Common myeloid progenitor, CD34-positive (primary cell): ENCODE data around the gene SCN9A.
A peak's percentile ranks its signal among the peaks of the same experiment; 100 is the strongest.
"Not testable (repeated sequence)": the region's sequence is repeated elsewhere in the genome, so short reads cannot be mapped to it uniquely, and the experiment has no call there.

Source experiments
- CTCF ChIA-PET: fragments of 350-600 bp; sonication (Branson Sonifier 250); formaldehyde crosslinking; loops from one replicate; lab custom pipeline; 2021; ENCODE audit warnings: antibody characterized with exemption; lab: Charles Lee
- POLR2A ChIA-PET: fragments of 350-600 bp; sonication (Branson Sonifier 250); formaldehyde crosslinking; loops from one replicate; lab custom pipeline; 2021; ENCODE audit warnings: antibody characterized with exemption; lab: Charles Lee
- DNase-seq, 3 donors: peaks; one replicate each; pipeline versions ENCODE4 v3.0.0 to v3.0.0-alpha.2; 2013
- H3K27ac ChIP-seq, 2 experiments: 1 replicate in 1 of 2; 2 replicates in 1 of 2; pipeline ENCODE4 v1.7.0; 2013; ENCODE audit warnings: inconsistent platforms in 2 of 2, low read length in 2 of 2, mild to moderate bottlenecking in 2 of 2, low read depth in 1 of 2, moderate library complexity in 1 of 2; ENCODE audit not compliant: severe bottlenecking in 2 of 2, insufficient read depth in 1 of 2, poor library complexity in 1 of 2
- H3K27me3 ChIP-seq, 5 experiments: replicated peaks in 2 of 5; 1 replicate in 3 of 5; 2 replicates in 2 of 5; pipeline versions ENCODE4 v1.6.1 to v1.7.0; 2013; ENCODE audit warnings: low read length in 4 of 5, mild to moderate bottlenecking in 2 of 5, moderate library complexity in 2 of 5, inconsistent platforms in 1 of 5; ENCODE audit not compliant: insufficient read depth in 5 of 5, control insufficient read depth in 4 of 5
- H3K36me3 ChIP-seq, 4 experiments: 1 replicate in 2 of 4; 2 replicates in 2 of 4; pipeline versions ENCODE4 v1.6.1 to v1.7.0; 2013; ENCODE audit warnings: low read length in 3 of 4, control low read depth in 1 of 4, mild to moderate bottlenecking in 1 of 4; ENCODE audit not compliant: control insufficient read depth in 4 of 4, insufficient read depth in 4 of 4
- H3K4me1 ChIP-seq, 4 experiments: 1 replicate in 3 of 4; 2 replicates in 1 of 4; pipeline versions ENCODE4 v1.6.1 to v1.7.1; 2013; ENCODE audit warnings: low read length in 3 of 4, mild to moderate bottlenecking in 3 of 4, control low read depth in 1 of 4, inconsistent platforms in 1 of 4, moderate library complexity in 1 of 4; ENCODE audit not compliant: control insufficient read depth in 4 of 4, insufficient read depth in 4 of 4; ENCODE audit errors: control extremely low read depth in 1 of 4
- H3K4me3 ChIP-seq, 7 experiments: 1 replicate in 4 of 7; 2 replicates in 3 of 7; pipeline versions ENCODE4 v1.5.1 to v1.7.0; 2013; ENCODE audit warnings: mild to moderate bottlenecking in 7 of 7, low read length in 6 of 7, moderate library complexity in 6 of 7, inconsistent platforms in 2 of 7, low read depth in 2 of 7, control low read depth in 1 of 7; ENCODE audit not compliant: insufficient read depth in 4 of 7, control insufficient read depth in 1 of 7; ENCODE audit errors: extremely low read depth in 1 of 7
- H3K9me3 ChIP-seq, 5 experiments: 1 replicate in 4 of 5; 2 replicates in 1 of 5; pipeline versions ENCODE4 v1.6.1 to v1.7.1; 2013; ENCODE audit warnings: low read length in 4 of 5, mild to moderate bottlenecking in 2 of 5, inconsistent platforms in 1 of 5, low read depth in 1 of 5, moderate library complexity in 1 of 5; ENCODE audit not compliant: control insufficient read depth in 4 of 5, insufficient read depth in 2 of 5; ENCODE audit errors: control extremely low read depth in 1 of 5
- WGBS: methylation state at CpG from one replicate; pipeline ENCODE4 v1.1.5; 2013; ENCODE audit not compliant: insufficient coverage; 5-methylcytosine and 5-hydroxymethylcytosine counted together

Gene SCN9A

GRCh38 chr2:166357950-166358321 is 17.8 kb downstream of the SCN9A start:
- H3K36me3 ChIP-seq, DNase-seq, H3K27ac ChIP-seq, H3K27me3 ChIP-seq, H3K4me1 ChIP-seq, POLR2A ChIA-PET, H3K9me3 ChIP-seq, H3K4me3 ChIP-seq: not testable (repeated sequence)
- 100% methylated on average over 2 of the region's 4 CpGs for WGBS
- CTCF ChIA-PET = interaction anchor here (1.5 to 3.7 kb wide), 2 partner anchors 28 to 63 kb away, joined by 5 to 12 read pairs; no protein-coding TSS in a partner anchor

DNA sequence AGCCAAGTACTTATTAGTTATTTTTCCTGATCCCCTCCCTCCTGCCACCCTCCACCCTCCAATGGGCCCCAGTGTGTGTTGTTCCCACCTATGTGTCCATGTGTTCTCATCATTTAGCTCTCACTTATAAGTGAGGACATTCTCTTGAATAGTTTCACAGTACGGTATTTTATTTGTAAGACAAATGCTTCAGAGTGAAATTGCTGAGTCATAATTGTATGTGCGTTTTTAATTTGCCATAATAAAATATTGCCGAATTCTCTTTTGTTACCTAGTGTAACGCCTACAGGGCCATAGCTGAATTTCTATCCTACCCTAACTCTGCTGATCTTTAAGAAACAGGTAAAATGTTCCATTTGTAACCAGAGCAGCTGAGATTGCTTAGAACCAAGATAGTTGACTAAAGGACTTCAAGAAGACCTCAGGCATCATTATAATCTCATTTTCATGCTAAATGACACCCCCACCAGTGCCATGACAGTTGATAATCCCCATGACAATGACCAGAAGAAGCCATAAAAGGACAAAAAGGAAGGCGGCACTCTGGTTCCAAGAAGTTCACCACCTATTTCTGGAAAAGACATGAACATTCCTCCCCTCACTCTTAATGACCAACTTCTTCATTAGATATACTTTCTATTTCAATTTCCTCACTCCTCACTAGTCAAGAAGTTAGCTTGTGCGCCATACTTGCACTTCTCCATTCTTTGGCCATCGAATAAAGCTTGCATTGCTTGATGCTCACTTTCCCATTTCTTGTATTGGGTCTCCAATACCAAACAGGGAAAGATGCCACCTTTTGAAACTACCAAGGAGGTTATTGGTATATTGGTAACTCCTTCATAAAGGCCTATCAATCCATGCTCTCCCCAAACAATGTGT is 18.4 kb downstream of the SCN9A start:
- no peak overlapping the region for H3K4me3 ChIP-seq
- ChIA-PET POLR2A (no interaction called here), CTCF (interaction anchor here (1.5 to 3.7 kb wide), 2 partner anchors 28 to 64 kb away, joined by 5 to 12 read pairs; no protein-coding TSS in a partner anchor)
- peak overlapping the region in 1 of 2 experiments; percentile 3 for H3K27ac ChIP-seq
- DNase-seq = no peak
- H3K9me3 ChIP-seq = no peaks in the 10 kb centered on the region
- H3K4me1 ChIP-seq = peaks cover 0 to 3% (median 0%) of the 10 kb centered on the region in 4 experiments
- WGBS = 93% methylated on average over 4 of the region's 7 CpGs
- no peaks in the 10 kb centered on the region for H3K27me3 ChIP-seq
- H3K36me3 ChIP-seq = no peaks in the 10 kb centered on the region

DNA sequence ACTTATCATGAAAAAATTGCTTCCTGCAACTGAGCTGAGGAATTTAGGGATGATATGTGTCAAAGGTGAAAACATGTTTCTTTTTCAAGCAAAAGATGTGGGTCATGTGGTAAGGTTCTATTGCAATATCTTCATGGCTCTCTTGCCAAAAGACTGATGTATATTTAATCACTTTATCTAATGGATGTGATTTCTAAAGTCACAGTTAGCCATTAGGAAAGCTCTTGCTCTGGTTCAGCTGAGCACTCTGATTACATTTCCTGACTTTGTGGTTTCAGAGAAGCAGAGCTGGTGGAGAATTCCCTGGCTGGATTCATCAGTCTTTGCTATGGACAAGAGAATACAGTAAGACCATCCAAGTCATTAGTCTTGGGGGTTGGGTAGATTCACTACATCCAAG is 24.4 kb downstream of the SCN9A start:
- Histone ChIP-seq H3K4me3 (no peak overlapping the region), H3K36me3 (no peaks in the 10 kb centered on the region), H3K27me3 (no peaks in the 10 kb centered on the region), H3K27ac (no peak overlapping the region), H3K9me3 (no peaks in the 10 kb centered on the region), H3K4me1 (no peaks in the 10 kb centered on the region)
- CTCF ChIA-PET = interaction anchor here (1.3 to 1.7 kb wide), 2 partner anchors 9 to 25 kb away, joined by 3 to 9 read pairs; partner anchors contain the start of gene SCN9A
- DNase-seq = no peak
- POLR2A ChIA-PET = no interaction called here

DNA sequence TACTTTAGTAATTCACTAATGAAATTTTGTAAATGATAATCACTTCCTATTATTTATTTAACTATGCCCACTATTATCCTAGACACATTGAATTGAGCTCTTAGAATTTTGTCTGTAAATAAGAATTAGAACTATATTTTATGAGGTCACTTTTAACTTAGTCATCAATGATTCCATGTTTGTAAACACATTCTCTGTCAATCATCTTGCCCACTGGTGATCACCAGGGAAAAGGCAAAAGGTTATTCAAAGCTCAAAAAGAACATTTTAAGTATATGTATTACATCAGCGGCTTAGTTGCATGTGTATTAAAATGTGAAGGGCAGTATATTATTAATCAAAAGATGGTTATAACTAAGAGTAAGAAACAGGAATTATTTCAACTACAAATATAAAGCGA is 25.2 kb downstream of the SCN9A start:
- ChIA-PET POLR2A (no interaction called here), CTCF (interaction anchor here (1.3 to 1.4 kb wide), 2 partner anchors 10 to 26 kb away, joined by 3 read pairs; partner anchors contain the start of gene SCN9A)
- Histone ChIP-seq H3K4me1 (no peaks in the 10 kb centered on the region), H3K27me3 (no peaks in the 10 kb centered on the region), H3K36me3 (no peaks in the 10 kb centered on the region), H3K9me3 (no peaks in the 10 kb centered on the region), H3K27ac (no peak overlapping the region), H3K4me3 (no peak overlapping the region)
- no CpG with 5 or more reads among the region's 2 CpGs for WGBS
- DNase-seq = no peak

DNA sequence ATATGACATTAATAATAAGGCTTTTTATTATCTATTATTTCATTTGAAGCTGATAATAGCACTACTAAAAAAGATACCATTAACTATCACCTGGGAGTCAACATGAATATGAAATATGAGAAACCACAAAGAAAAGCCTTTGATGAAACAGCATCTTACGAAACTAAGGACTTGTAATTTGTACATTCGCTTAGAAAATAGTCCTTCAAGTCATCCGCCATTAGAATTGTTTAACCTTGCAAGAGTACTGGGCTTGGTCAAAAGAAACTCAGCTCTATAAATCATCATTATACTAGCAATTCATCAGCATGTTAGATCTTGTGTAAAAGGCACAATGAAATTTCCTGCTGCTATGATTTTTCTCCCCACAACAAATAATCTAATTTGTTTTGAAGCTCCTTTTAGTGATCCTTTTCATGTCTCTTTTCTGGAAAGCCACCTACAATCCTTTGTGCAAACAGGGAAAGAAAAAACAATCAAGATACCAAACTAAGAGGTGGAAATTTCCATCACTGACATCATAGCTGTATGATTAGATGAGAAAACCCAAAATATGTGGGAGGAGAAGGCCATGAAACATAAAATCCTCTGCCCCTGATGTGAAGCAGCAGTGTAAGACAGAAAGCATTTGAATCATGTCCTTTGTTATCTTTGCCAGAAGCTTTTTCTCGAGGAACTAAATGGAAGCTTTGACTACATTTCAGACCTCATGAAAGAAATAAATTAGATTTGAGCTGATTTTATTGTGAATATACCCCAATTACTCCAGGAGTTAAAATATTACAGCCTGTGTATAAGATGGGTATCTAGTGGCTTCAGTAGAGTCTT is 31.2 kb downstream of the SCN9A start:
- CTCF ChIA-PET = interaction anchor here (0.8 to 1.1 kb wide), 2 partner anchors 9 to 62 kb away, joined by 3 to 4 read pairs; no protein-coding TSS in a partner anchor
- no peak overlapping the region for H3K4me3 ChIP-seq
- no peak overlapping the region for H3K27ac ChIP-seq

DNA sequence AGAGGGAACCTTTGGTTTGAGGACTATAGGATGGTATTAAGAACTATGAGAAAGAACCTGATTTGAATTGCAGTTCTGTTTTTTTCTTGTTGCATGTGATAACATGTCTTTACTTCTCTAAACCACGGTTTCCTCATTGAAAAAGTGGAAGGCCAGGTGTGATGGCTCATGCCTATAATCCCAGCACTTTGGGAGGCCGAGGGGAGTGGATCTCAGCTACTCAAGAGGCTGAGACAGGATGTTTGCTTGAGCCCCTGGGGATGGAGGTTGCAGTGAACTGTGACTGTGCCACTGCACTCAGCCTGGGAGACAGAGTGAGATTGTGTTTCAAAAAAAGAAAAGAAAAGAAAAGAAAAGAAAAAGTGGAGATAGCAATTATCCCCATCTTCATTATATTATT is 32.3 kb downstream of the SCN9A start:
- Histone ChIP-seq H3K4me3 (no peak overlapping the region), H3K27me3 (no peaks in the 10 kb centered on the region), H3K4me1 (peaks cover 0 to 3% (median 0%) of the 10 kb centered on the region in 4 experiments), H3K9me3 (no peaks in the 10 kb centered on the region), H3K36me3 (no peaks in the 10 kb centered on the region), H3K27ac (no peak overlapping the region)
- CTCF ChIA-PET = no interaction called here
- peak in 2 of 3 donors; percentile 14 to 44 for DNase-seq
- 8% methylated on average over 2 of the region's 2 CpGs for WGBS
- POLR2A ChIA-PET = no interaction called here

More for the DNA sequence above, 31.2 kb downstream of the SCN9A start:
- Histone ChIP-seq H3K27me3 (no peaks in the 10 kb centered on the region), H3K36me3 (no peaks in the 10 kb centered on the region), H3K4me1 (peaks cover 0 to 3% (median 0%) of the 10 kb centered on the region in 4 experiments), H3K9me3 (no peaks in the 10 kb centered on the region)
- WGBS = 94% methylated on average over 3 of the region's 4 CpGs
- no peak for DNase-seq
- POLR2A ChIA-PET = no interaction called here
